GM12872 (cell line): Measurements from ENCODE around the gene SKOR1.

Experiments used
- TF ChIP-seq, protein P1 (sequence below): IDR thresholded peaks from 3 replicates; pipeline ENCODE4 v1.5.1; 2011; ENCODE audit warnings: low read depth, mild to moderate bottlenecking, low read length, moderate library complexity; ENCODE audit not compliant: insufficient read depth

The SKOR1 gene

GRCh38 chr15:67852418-67852817 lies 27.1 kb downstream of the SKOR1 start:
- TF ChIP-seq, protein P1, sequence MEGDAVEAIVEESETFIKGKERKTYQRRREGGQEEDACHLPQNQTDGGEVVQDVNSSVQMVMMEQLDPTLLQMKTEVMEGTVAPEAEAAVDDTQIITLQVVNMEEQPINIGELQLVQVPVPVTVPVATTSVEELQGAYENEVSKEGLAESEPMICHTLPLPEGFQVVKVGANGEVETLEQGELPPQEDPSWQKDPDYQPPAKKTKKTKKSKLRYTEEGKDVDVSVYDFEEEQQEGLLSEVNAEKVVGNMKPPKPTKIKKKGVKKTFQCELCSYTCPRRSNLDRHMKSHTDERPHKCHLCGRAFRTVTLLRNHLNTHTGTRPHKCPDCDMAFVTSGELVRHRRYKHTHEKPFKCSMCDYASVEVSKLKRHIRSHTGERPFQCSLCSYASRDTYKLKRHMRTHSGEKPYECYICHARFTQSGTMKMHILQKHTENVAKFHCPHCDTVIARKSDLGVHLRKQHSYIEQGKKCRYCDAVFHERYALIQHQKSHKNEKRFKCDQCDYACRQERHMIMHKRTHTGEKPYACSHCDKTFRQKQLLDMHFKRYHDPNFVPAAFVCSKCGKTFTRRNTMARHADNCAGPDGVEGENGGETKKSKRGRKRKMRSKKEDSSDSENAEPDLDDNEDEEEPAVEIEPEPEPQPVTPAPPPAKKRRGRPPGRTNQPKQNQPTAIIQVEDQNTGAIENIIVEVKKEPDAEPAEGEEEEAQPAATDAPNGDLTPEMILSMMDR, result no peak

GRCh38 chr15:67853454-67853853 lies 28.1 kb downstream of the SKOR1 start:
- TF ChIP-seq, protein P1, result no peak

DNA sequence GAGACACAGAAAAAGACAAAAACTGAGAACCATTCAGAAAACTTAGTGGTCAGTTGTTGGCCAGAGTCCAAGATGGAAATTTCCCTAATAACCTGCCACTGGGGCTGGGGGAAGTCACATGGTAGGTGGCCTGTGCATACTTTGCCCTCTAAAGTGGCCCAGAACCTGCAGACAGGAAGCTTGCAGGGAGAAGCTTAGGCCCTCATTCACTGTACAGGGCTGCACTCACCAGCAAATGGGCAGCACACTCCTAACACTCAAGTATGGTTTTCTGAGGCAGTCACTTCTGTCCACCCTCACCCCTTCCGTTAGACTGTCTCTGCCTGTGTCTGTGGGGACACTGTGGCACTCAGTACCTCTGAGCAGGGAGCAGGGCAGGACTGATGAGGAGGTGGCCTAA lies 29.0 kb downstream of the SKOR1 start:
- TF ChIP-seq, protein P1, result no peak

DNA sequence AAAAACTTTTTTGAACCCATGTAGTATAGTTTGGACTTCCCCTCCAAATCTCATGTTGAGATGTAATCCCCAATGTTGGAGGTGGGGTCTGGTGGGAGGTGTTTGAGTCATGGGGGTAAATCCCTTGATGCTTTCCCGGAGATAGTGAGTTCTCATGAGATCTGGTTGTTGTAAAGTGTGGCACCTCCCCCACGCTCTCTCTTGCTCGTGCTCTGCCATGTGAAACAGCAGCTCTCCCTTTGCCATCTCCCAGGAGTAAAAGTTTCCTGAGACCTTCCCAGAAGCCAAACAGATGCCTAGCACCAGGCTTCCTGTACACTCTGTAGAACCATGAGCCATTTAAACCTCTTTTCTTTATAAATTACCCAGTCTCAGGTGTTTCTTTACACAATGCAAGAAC lies 30.5 kb downstream of the SKOR1 start:
- TF ChIP-seq, protein P1, result no peak

- TF ChIP-seq, protein P1, result no peak
Measured at GRCh38 chr15:67857220-67857619, 31.9 kb downstream of the SKOR1 start.

DNA sequence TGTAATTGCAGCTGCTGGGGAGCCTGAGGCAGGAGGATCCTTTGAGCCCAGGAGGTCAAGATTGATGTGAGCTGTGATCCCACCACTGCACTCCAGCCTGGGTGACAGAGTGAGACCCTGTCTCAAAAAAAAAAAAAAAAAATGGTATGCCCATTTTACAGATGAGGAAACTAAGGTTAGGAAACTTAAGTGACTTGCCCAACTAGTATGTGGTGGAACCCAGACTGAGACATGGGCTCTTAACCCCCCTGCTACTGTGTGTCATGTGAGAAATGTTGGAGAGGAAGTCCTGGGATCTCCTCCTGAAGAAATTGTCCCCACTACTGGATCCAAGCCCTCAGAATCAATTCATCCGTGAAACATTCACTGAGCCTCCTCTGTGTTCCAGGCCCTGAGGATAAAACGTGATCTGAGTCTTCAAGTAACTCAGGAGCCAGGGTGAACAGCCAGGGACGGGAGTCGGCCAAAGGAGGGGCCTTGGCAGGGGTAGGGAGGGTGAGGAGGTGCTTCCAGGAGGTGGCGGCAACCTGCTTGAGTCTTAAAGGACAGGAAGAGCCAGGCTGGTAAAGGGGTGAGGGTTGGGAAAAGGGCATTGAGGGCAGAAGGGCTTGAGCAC lies 34.1 kb downstream of the SKOR1 start:
- TF ChIP-seq, protein P1, result no peak

DNA sequence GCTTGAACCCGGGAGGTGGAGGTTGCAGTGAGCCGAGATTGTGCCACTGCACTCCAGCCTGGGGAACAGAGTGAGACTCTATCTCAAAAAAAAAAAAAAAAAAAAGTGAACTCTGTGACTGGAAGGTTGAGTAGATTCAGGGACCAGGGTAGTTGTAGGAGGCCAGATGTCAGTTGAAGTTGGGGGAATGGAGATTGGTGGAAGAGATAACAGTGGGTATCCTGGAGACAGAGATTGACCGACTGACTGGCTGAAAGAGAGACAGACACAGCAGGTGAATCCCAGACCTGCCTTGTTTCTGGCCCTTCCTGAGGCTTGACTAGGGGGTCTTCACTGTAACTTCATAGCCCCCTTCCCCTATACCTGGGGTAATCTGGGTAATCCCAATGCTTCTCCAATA lies 36.7 kb downstream of the SKOR1 start:
- TF ChIP-seq, protein P1, result no peak
